HFFc6 (cell line): ENCODE measurements around the gene RPS3A. TPM values are rescaled to one million over a fixed set of nuclear protein-coding genes. Genes with fewer than 3 reads are reported as not detected.
A peak's percentile ranks its signal among the peaks of the same experiment; 100 is the strongest.

ENCODE experiments used
- DNase-seq: peaks from one replicate; pipeline ENCODE4 v3.0.0-alpha.2; 2018
- H3K27ac Mint-ChIP-seq: 2 replicates; pipeline ENCODE4 v1.8.0; 2020; ENCODE audit warnings: mild to moderate bottlenecking, mixed read lengths
- H3K27me3 Mint-ChIP-seq: 2 replicates; pipeline ENCODE4 v1.8.0; 2021; ENCODE audit warnings: mild to moderate bottlenecking, moderate library complexity, mixed read lengths; ENCODE audit not compliant: insufficient read depth
- H3K36me3 Mint-ChIP-seq: 2 replicates; pipeline ENCODE4 v1.8.0; 2021; ENCODE audit warnings: low read depth, mixed read lengths
- H3K4me1 Mint-ChIP-seq: 2 replicates; pipeline ENCODE4 v1.8.0; 2020; ENCODE audit warnings: low read depth, mixed read lengths
- H3K4me3 Mint-ChIP-seq: 2 replicates; pipeline ENCODE4 v1.8.0; 2020; ENCODE audit warnings: mild to moderate bottlenecking, moderate library complexity, mixed read lengths
- H3K9me3 Mint-ChIP-seq: 2 replicates; pipeline ENCODE4 v1.8.0; 2020; ENCODE audit warnings: mild to moderate bottlenecking, mixed read lengths
- total RNA-seq, 6 experiments: library from RNA; stranded (reverse); fragmentation: NEBNext Ultra II Directional; extraction: Animal tissue kit (Norgen Biotek cat#: 25700); gene quantifications; 2 replicates in 1 of 6; 3 replicates in 5 of 6; pipeline ENCODE4 v1.2.3, GENCODE V29; 2021
- TF ChIP-seq, protein P1 (sequence below): fragments of 200-600 bp; sonication (generic); IDR thresholded peaks from 2 replicates; pipeline ENCODE4 v1.5.0; 2021; ENCODE audit warnings: antibody characterized with exemption, mild to moderate bottlenecking

Gene RPS3A
- total RNA-seq, 6 experiments from 2014 or later, result 1,391 to 1,566 (median 1,482) TPM

GRCh38 chr4:151110236-151110635 is 10.8 kb downstream of the RPS3A start:
- H3K36me3 Mint-ChIP-seq, result peaks cover 18% of the 10 kb centered on the region
- no peak for DNase-seq
- no peaks in the 10 kb centered on the region for H3K9me3 Mint-ChIP-seq
- H3K4me3 Mint-ChIP-seq, result no peak overlapping the region
- TF ChIP-seq, protein P1, sequence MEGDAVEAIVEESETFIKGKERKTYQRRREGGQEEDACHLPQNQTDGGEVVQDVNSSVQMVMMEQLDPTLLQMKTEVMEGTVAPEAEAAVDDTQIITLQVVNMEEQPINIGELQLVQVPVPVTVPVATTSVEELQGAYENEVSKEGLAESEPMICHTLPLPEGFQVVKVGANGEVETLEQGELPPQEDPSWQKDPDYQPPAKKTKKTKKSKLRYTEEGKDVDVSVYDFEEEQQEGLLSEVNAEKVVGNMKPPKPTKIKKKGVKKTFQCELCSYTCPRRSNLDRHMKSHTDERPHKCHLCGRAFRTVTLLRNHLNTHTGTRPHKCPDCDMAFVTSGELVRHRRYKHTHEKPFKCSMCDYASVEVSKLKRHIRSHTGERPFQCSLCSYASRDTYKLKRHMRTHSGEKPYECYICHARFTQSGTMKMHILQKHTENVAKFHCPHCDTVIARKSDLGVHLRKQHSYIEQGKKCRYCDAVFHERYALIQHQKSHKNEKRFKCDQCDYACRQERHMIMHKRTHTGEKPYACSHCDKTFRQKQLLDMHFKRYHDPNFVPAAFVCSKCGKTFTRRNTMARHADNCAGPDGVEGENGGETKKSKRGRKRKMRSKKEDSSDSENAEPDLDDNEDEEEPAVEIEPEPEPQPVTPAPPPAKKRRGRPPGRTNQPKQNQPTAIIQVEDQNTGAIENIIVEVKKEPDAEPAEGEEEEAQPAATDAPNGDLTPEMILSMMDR, result no peak
- H3K4me1 Mint-ChIP-seq, result peaks cover 17% of the 10 kb centered on the region
- no peaks in the 10 kb centered on the region for H3K27me3 Mint-ChIP-seq
- H3K27ac Mint-ChIP-seq, result no peak overlapping the region

DNA sequence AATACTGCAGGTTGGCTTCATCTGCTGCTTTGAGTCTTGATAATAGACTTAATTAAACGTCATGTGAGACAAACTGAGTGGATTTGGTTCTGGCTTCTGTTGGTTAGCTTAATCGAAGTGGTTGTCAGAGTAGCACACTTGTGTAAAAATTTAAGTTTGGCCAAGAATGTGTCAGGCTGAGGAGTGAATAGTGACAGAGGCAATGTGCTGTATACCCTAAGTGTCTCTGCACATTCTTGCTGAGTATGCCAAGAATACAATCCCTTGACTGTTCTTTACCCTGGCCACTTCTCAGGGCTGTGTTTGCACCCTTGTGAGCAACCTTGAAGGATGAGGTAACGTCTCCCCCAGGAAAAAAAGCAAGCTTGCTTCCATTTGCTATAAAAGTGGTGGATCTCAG is 14.9 kb downstream of the RPS3A start:
- peaks cover 13% of the 10 kb centered on the region for H3K4me1 Mint-ChIP-seq
- DNase-seq, result no peak
- TF ChIP-seq, protein P1, result no peak
- no peaks in the 10 kb centered on the region for H3K27me3 Mint-ChIP-seq
- no peaks in the 10 kb centered on the region for H3K36me3 Mint-ChIP-seq
- no peak overlapping the region for H3K4me3 Mint-ChIP-seq
- no peaks in the 10 kb centered on the region for H3K9me3 Mint-ChIP-seq
- H3K27ac Mint-ChIP-seq, result no peak overlapping the region

DNA sequence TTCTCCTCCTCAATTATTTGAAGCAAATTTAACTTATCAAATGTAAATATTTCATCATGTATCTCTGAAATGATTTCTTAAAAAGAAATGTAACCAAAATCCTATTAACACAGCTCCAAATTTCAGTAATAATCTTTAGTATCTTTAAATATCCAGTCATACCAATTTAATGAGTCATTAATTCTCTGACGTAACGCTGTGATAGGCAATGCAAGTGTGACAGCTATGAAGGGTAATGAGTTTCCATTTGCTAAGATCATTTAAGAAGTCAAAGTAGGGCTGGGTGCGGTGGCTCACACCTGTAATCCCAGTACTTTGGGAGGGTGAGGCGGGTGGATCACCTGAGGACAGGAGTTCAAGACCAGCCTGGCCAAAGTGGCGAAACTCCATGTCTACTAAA is 15.6 kb downstream of the RPS3A start:
- H3K27ac Mint-ChIP-seq, result no peak overlapping the region
- H3K4me3 Mint-ChIP-seq, result no peak overlapping the region
- H3K36me3 Mint-ChIP-seq, result no peaks in the 10 kb centered on the region
- TF ChIP-seq, protein P1, result no peak
- H3K4me1 Mint-ChIP-seq, result peaks cover 13% of the 10 kb centered on the region
- H3K9me3 Mint-ChIP-seq, result no peaks in the 10 kb centered on the region
- no peaks in the 10 kb centered on the region for H3K27me3 Mint-ChIP-seq
- DNase-seq, result peak; percentile 20

GRCh38 chr4:151117371-151117962 is 18.0 kb downstream of the RPS3A start:
- H3K9me3 Mint-ChIP-seq, result no peaks in the 10 kb centered on the region
- H3K36me3 Mint-ChIP-seq, result peaks cover 4% of the 10 kb centered on the region; the same call in 1 of the 2 replicates
- no peak overlapping the region for H3K4me3 Mint-ChIP-seq
- peak overlapping the region; percentile 40; the same call in 1 of the 2 replicates for H3K27ac Mint-ChIP-seq
- H3K4me1 Mint-ChIP-seq, result peaks cover 17% of the 10 kb centered on the region
- H3K27me3 Mint-ChIP-seq, result no peaks in the 10 kb centered on the region
- DNase-seq, result peak; percentile 70
- TF ChIP-seq, protein P1, result peak; percentile 82

DNA sequence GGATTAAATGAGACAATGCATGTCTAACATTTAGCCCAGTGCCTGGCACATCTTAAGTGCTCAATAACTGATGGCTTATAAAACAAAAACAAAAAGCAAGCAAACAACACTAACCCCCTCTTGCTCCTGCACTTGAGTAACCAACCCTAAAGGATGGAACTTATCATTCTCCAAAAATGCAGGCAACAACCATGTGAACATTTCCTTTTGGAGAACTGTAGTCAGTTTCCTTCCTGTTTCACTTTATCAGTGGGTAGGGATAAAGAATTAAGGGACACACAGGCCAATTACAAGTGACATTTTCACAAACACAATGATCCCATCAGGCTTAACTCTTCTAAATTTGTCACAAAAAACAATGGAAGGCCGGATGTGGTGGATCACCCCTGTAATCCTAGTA is 30.4 kb downstream of the RPS3A start:
- H3K27ac Mint-ChIP-seq, result peak overlapping the region; percentile 49; the same call in 1 of the 2 replicates
- no peak overlapping the region for H3K4me3 Mint-ChIP-seq
- H3K4me1 Mint-ChIP-seq, result peaks cover 8% of the 10 kb centered on the region
- TF ChIP-seq, protein P1, result no peak
- DNase-seq, result no peak
- H3K9me3 Mint-ChIP-seq, result no peaks in the 10 kb centered on the region
- H3K27me3 Mint-ChIP-seq, result peaks cover 1% of the 10 kb centered on the region; the same call in 1 of the 2 replicates
- H3K36me3 Mint-ChIP-seq, result peaks cover 6% of the 10 kb centered on the region; the same call in 1 of the 2 replicates
